ENCODE data around the gene EXOC2. TPM values are rescaled to one million over a fixed set of nuclear protein-coding genes. Genes with fewer than 3 reads are reported as not detected.

EXOC2 gene
- total RNA-seq, 1 experiment from 2014 or later = 45.7 TPM

DNA sequence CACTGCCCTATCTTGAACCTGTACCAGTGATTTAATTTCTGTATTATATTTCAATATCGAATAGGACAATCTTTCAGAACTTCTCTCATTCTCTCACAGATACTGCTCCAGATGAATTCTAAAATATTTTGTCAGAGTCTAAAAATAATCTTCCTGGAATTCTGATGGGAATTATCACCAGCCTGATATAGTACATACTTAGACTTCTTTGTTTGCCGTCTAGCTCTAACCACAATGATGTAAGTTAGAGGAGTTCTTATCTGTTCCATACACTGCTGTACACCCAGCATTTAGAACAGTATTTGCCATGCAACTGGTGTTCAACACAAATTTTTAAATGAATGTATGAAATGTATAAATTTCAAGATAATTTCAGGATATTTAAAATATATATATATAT, 34.7 kb downstream of the EXOC2 start (continued):
- TF ChIP-seq ELF4 (CRISPR knock-in tag; IDR thresholded peaks at IDR 0.05; ENCODE audit: low read depth) (no peak), TCF7 (CRISPR knock-in tag; IDR thresholded peaks at IDR 0.05; ENCODE audit: low read depth) (no peak), ZNF416 (CRISPR knock-in tag; IDR thresholded peaks at IDR 0.05) (no peak)
- TF ChIP-seq, protein P1, sequence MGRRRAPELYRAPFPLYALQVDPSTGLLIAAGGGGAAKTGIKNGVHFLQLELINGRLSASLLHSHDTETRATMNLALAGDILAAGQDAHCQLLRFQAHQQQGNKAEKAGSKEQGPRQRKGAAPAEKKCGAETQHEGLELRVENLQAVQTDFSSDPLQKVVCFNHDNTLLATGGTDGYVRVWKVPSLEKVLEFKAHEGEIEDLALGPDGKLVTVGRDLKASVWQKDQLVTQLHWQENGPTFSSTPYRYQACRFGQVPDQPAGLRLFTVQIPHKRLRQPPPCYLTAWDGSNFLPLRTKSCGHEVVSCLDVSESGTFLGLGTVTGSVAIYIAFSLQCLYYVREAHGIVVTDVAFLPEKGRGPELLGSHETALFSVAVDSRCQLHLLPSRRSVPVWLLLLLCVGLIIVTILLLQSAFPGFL (CRISPR knock-in tag; IDR thresholded peaks at IDR 0.05; ENCODE audit: borderline replicate concordance) = no peak

DNA sequence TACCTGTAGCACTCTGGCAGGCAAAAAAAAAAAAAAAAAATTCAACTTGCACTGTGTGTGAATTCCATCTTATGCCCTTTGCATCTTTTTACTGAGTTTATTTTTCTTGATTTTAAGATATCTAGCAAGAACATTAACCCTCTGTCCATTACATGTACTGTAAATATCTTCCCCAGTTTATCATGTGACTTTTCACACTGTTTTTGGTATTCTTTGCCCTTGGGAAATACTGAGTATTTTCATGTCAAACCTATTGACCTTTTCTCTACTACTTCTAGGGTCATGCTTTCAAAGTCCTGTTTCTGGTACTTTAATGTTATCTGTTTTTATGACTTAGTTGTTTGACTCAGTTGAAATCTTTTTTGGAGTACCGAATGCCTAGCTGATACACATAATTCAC, 35.2 kb downstream of the EXOC2 start:
- Mint-ChIP-seq H3K27ac (peak overlapping the region; percentile 58), H3K9me3 (peaks cover 5% of the 10 kb centered on the region), H3K4me3 (no peak overlapping the region), H3K27me3 (ENCODE audit: low read depth) (no peaks in the 10 kb centered on the region), H3K4me1 (peaks cover 75% of the 10 kb centered on the region), H3K36me3 (peaks cover 10% of the 10 kb centered on the region)
- DNase-seq (ENCODE audit: low spot score) = no peak
- TF ChIP-seq EMX1 (CRISPR knock-in tag; IDR thresholded peaks at IDR 0.05) = no peak
- TF ChIP-seq, protein P2, sequence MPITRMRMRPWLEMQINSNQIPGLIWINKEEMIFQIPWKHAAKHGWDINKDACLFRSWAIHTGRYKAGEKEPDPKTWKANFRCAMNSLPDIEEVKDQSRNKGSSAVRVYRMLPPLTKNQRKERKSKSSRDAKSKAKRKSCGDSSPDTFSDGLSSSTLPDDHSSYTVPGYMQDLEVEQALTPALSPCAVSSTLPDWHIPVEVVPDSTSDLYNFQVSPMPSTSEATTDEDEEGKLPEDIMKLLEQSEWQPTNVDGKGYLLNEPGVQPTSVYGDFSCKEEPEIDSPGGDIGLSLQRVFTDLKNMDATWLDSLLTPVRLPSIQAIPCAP (CRISPR knock-in tag; IDR thresholded peaks at IDR 0.05) = no peak
- TF ChIP-seq JAZF1 (CRISPR knock-in tag; IDR thresholded peaks at IDR 0.05) = no peak
- TF ChIP-seq, protein P3, sequence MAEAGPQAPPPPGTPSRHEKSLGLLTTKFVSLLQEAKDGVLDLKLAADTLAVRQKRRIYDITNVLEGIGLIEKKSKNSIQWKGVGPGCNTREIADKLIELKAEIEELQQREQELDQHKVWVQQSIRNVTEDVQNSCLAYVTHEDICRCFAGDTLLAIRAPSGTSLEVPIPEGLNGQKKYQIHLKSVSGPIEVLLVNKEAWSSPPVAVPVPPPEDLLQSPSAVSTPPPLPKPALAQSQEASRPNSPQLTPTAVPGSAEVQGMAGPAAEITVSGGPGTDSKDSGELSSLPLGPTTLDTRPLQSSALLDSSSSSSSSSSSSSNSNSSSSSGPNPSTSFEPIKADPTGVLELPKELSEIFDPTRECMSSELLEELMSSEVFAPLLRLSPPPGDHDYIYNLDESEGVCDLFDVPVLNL (CRISPR knock-in tag; IDR thresholded peaks at IDR 0.05; ENCODE audit: borderline replicate concordance, low read depth) = no peak
- no peak for TF ChIP-seq ZNF416 (CRISPR knock-in tag; IDR thresholded peaks at IDR 0.05)
- TF ChIP-seq, protein P4, sequence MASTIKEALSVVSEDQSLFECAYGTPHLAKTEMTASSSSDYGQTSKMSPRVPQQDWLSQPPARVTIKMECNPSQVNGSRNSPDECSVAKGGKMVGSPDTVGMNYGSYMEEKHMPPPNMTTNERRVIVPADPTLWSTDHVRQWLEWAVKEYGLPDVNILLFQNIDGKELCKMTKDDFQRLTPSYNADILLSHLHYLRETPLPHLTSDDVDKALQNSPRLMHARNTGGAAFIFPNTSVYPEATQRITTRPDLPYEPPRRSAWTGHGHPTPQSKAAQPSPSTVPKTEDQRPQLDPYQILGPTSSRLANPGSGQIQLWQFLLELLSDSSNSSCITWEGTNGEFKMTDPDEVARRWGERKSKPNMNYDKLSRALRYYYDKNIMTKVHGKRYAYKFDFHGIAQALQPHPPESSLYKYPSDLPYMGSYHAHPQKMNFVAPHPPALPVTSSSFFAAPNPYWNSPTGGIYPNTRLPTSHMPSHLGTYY (CRISPR knock-in tag; IDR thresholded peaks at IDR 0.05) = no peak
- TF ChIP-seq RELA (CRISPR knock-in tag; IDR thresholded peaks at IDR 0.05; ENCODE audit: borderline replicate concordance) = no peak
- TF ChIP-seq, protein P5, sequence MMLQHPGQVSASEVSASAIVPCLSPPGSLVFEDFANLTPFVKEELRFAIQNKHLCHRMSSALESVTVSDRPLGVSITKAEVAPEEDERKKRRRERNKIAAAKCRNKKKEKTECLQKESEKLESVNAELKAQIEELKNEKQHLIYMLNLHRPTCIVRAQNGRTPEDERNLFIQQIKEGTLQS (CRISPR knock-in tag; conservative IDR thresholded peaks at IDR 0.05) = no peak
- no peak for ATAC-seq
- POLR2A ChIA-PET = interaction anchor here (0.7 kb wide), 1 partner anchor 20 kb away, joined by 3 read pairs; no protein-coding TSS in a partner anchor
- CTCF ChIA-PET = no interaction called here

DNA sequence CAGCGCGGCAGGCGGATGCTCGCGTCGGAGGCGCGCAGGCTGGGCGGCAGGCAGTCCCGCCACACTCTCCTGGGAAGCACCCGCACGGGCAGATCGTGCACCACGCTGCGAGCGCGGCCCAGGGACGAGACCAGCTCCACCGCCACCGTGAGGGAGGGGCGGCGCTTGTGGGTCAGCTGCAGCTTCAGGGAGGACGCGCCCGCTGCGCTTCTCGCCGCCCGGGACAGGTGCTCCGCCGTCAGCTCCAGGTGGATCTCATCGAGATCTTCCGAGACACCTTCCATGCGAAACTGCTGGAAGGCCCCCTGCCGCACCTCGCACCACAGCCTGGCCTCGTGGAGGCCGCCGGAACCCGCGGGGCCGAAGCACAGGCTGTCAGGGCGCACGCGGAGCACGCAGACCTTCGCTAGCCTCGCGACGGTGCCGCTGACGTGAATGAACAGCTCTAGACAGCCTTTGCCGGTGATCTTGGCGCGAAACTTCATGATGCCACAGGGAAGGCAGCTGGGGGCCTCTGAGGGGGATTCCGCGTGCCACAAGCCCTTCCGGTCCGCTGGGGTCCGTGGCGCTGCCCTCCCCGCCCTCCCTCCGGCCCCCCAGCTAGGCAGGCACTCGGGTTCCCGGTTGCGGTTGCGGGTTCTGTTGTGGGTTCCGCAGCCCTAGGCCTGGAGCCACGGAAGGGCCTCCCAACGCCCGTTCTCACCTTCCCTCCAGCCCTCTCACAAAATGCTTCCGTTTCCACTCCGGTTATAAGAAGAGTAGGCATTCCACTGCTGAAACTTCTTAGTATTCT, 36.3 kb downstream of the EXOC2 start, which contains the start of gene HUS1B:
Gene HUS1B, minus strand, starts transcription at position 641 of the 793 bp plus-strand sequence. Its CDS starts 156 bp downstream, at position 485.
- peak; percentile 30 for DNase-seq (ENCODE audit: low spot score)
- Mint-ChIP-seq H3K27me3 (ENCODE audit: low read depth) (no peaks in the 10 kb centered on the region), H3K4me1 (peaks cover 66% of the 10 kb centered on the region), H3K27ac (peak within 1 kb of the TSS; percentile 81), H3K9me3 (peaks cover 5% of the 10 kb centered on the region), H3K4me3 (no peak within 1 kb of the TSS), H3K36me3 (peaks cover 10% of the 10 kb centered on the region)
- peak; percentile 26 for ATAC-seq
- POLR2A ChIA-PET = interaction anchor here (0.7 kb wide), 1 partner anchor 19 kb away, joined by 3 read pairs; no protein-coding TSS in a partner anchor
- CTCF ChIA-PET = interaction anchor here (1.0 kb wide), 1 partner anchor 47 kb away, joined by 3 read pairs; no protein-coding TSS in a partner anchor
- no peak for TF ChIP-seq ZNF416 (CRISPR knock-in tag; IDR thresholded peaks at IDR 0.05)
- TF ChIP-seq, protein P6, sequence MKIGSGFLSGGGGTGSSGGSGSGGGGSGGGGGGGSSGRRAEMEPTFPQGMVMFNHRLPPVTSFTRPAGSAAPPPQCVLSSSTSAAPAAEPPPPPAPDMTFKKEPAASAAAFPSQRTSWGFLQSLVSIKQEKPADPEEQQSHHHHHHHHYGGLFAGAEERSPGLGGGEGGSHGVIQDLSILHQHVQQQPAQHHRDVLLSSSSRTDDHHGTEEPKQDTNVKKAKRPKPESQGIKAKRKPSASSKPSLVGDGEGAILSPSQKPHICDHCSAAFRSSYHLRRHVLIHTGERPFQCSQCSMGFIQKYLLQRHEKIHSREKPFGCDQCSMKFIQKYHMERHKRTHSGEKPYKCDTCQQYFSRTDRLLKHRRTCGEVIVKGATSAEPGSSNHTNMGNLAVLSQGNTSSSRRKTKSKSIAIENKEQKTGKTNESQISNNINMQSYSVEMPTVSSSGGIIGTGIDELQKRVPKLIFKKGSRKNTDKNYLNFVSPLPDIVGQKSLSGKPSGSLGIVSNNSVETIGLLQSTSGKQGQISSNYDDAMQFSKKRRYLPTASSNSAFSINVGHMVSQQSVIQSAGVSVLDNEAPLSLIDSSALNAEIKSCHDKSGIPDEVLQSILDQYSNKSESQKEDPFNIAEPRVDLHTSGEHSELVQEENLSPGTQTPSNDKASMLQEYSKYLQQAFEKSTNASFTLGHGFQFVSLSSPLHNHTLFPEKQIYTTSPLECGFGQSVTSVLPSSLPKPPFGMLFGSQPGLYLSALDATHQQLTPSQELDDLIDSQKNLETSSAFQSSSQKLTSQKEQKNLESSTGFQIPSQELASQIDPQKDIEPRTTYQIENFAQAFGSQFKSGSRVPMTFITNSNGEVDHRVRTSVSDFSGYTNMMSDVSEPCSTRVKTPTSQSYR (CRISPR knock-in tag; IDR thresholded peaks at IDR 0.05) = no peak
- no peak for TF ChIP-seq ZNF138 (CRISPR knock-in tag; conservative IDR thresholded peaks at IDR 0.05)
- no peak for TF ChIP-seq ATF1 (CRISPR knock-in tag; IDR thresholded peaks at IDR 0.05)
- TF ChIP-seq, protein P7, sequence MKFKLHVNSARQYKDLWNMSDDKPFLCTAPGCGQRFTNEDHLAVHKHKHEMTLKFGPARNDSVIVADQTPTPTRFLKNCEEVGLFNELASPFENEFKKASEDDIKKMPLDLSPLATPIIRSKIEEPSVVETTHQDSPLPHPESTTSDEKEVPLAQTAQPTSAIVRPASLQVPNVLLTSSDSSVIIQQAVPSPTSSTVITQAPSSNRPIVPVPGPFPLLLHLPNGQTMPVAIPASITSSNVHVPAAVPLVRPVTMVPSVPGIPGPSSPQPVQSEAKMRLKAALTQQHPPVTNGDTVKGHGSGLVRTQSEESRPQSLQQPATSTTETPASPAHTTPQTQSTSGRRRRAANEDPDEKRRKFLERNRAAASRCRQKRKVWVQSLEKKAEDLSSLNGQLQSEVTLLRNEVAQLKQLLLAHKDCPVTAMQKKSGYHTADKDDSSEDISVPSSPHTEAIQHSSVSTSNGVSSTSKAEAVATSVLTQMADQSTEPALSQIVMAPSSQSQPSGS (CRISPR knock-in tag; IDR thresholded peaks at IDR 0.05; ENCODE audit: borderline replicate concordance, low read depth) = no peak
- no peak for TF ChIP-seq ZBTB21 (CRISPR knock-in tag; IDR thresholded peaks at IDR 0.05; ENCODE audit: borderline replicate concordance)
- no peak for TF ChIP-seq TCF7 (CRISPR knock-in tag; IDR thresholded peaks at IDR 0.05; ENCODE audit: low read depth)
- TF ChIP-seq, protein P8, sequence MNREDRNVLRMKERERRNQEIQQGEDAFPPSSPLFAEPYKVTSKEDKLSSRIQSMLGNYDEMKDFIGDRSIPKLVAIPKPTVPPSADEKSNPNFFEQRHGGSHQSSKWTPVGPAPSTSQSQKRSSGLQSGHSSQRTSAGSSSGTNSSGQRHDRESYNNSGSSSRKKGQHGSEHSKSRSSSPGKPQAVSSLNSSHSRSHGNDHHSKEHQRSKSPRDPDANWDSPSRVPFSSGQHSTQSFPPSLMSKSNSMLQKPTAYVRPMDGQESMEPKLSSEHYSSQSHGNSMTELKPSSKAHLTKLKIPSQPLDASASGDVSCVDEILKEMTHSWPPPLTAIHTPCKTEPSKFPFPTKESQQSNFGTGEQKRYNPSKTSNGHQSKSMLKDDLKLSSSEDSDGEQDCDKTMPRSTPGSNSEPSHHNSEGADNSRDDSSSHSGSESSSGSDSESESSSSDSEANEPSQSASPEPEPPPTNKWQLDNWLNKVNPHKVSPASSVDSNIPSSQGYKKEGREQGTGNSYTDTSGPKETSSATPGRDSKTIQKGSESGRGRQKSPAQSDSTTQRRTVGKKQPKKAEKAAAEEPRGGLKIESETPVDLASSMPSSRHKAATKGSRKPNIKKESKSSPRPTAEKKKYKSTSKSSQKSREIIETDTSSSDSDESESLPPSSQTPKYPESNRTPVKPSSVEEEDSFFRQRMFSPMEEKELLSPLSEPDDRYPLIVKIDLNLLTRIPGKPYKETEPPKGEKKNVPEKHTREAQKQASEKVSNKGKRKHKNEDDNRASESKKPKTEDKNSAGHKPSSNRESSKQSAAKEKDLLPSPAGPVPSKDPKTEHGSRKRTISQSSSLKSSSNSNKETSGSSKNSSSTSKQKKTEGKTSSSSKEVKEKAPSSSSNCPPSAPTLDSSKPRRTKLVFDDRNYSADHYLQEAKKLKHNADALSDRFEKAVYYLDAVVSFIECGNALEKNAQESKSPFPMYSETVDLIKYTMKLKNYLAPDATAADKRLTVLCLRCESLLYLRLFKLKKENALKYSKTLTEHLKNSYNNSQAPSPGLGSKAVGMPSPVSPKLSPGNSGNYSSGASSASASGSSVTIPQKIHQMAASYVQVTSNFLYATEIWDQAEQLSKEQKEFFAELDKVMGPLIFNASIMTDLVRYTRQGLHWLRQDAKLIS (CRISPR knock-in tag; IDR thresholded peaks at IDR 0.05; ENCODE audit: borderline replicate concordance) = no peak
- TF ChIP-seq SOX15 (CRISPR knock-in tag; IDR thresholded peaks at IDR 0.05) = no peak

Data from WTC11 (cell line).